C4-2B (cell line): ENCODE measurements around the gene ING5.

Experiments used
- ZFX ChIP-seq: fragments of 450-650 bp; IDR thresholded peaks from 2 replicates; pipeline ENCODE4 v1.6.1; 2017
- TF ChIP-seq, protein P1 (sequence below): fragments of 450-650 bp; conservative IDR thresholded peaks from 2 replicates; pipeline ENCODE4 v1.5.1; 2017; ENCODE audit warnings: mild to moderate bottlenecking

- TF ChIP-seq, protein P1, sequence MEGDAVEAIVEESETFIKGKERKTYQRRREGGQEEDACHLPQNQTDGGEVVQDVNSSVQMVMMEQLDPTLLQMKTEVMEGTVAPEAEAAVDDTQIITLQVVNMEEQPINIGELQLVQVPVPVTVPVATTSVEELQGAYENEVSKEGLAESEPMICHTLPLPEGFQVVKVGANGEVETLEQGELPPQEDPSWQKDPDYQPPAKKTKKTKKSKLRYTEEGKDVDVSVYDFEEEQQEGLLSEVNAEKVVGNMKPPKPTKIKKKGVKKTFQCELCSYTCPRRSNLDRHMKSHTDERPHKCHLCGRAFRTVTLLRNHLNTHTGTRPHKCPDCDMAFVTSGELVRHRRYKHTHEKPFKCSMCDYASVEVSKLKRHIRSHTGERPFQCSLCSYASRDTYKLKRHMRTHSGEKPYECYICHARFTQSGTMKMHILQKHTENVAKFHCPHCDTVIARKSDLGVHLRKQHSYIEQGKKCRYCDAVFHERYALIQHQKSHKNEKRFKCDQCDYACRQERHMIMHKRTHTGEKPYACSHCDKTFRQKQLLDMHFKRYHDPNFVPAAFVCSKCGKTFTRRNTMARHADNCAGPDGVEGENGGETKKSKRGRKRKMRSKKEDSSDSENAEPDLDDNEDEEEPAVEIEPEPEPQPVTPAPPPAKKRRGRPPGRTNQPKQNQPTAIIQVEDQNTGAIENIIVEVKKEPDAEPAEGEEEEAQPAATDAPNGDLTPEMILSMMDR, result no peak
- TF ChIP-seq ZFX, result no peak
Observed at GRCh38 chr2:241739651-241740050, 37.8 kb downstream of the ING5 start.
